HepG2 (cell line): ENCODE results near the gene COX7C. TPM values are rescaled to one million over a fixed set of nuclear protein-coding genes. Genes with fewer than 3 reads are reported as not detected.
A peak's percentile ranks its signal among the peaks of the same experiment; 100 is the strongest.

Experiments
- ATF2 ChIP-seq: sonication (generic); formaldehyde crosslinking; IDR thresholded peaks from 2 replicates; pipeline ENCODE4 v1.4.0; 2020; ENCODE audit warnings: missing genetic modification reagents
- ATF5 ChIP-seq: sonication (generic); formaldehyde crosslinking; IDR thresholded peaks from 2 replicates; pipeline ENCODE4 v1.4.0; 2020; ENCODE audit warnings: mild to moderate bottlenecking, low read depth, missing genetic modification reagents
- ELF4 ChIP-seq: sonication (generic); formaldehyde crosslinking; IDR thresholded peaks from 2 replicates; pipeline ENCODE4 v1.5.0; 2020; ENCODE audit warnings: missing genetic modification reagents, mild to moderate bottlenecking, moderate library complexity, borderline replicate concordance
- GMEB1 ChIP-seq: sonication (generic); formaldehyde crosslinking; IDR thresholded peaks from 2 replicates; pipeline ENCODE4 v1.5.1; 2020; ENCODE audit warnings: missing genetic modification reagents, mild to moderate bottlenecking, borderline replicate concordance
- JUN ChIP-seq: sonication (generic); formaldehyde crosslinking; IDR thresholded peaks from 2 replicates; pipeline ENCODE4 v1.4.0; 2020; ENCODE audit warnings: mild to moderate bottlenecking, missing genetic modification reagents
- LRRFIP1 ChIP-seq: sonication (generic); formaldehyde crosslinking; conservative IDR thresholded peaks from 2 replicates; pipeline ENCODE4 v1.4.0; 2020; ENCODE audit warnings: missing genetic modification reagents
- MNT ChIP-seq: fragments of 450-650 bp; IDR thresholded peaks from 2 replicates; pipeline ENCODE4 v1.6.1; 2016
- MTF1 ChIP-seq: sonication (generic); formaldehyde crosslinking; IDR thresholded peaks from 2 replicates; pipeline ENCODE4 v1.5.0; 2020; ENCODE audit warnings: missing genetic modification reagents
- MXI1 ChIP-seq: IDR thresholded peaks from 3 replicates; pipeline ENCODE4 v1.6.1; 2012; ENCODE audit warnings: low read depth, low read length, inconsistent platforms, borderline replicate concordance
- NCOA2 ChIP-seq: sonication (generic); formaldehyde crosslinking; IDR thresholded peaks from 2 replicates; pipeline ENCODE4 v1.8.0; 2022; ENCODE audit warnings: inconsistent platforms
- PHF21A ChIP-seq: sonication (generic); formaldehyde crosslinking; IDR thresholded peaks from 2 replicates; pipeline ENCODE4 v1.5.0; 2020; ENCODE audit warnings: mild to moderate bottlenecking, missing genetic modification reagents
- POGZ ChIP-seq: sonication (generic); formaldehyde crosslinking; IDR thresholded peaks from 2 replicates; pipeline ENCODE4 v1.4.0; 2020; ENCODE audit warnings: mild to moderate bottlenecking, missing genetic modification reagents
- RNF219 ChIP-seq: sonication (generic); formaldehyde crosslinking; IDR thresholded peaks from 2 replicates; pipeline ENCODE4 v1.5.0; 2020; ENCODE audit warnings: mild to moderate bottlenecking, missing genetic modification reagents
- SMC3 ChIP-seq: IDR thresholded peaks from 2 replicates; pipeline ENCODE4 v1.6.1; 2011; ENCODE audit warnings: low read length, improper control_type of control experiment
- TBL1XR1 ChIP-seq: fragments of 150-350 bp; IDR thresholded peaks from 2 replicates; pipeline ENCODE4 v1.6.1; 2014; ENCODE audit warnings: borderline replicate concordance, low read length; ENCODE audit not compliant: partially characterized antibody
- THAP11 ChIP-seq: IDR thresholded peaks from 2 replicates; pipeline ENCODE4 v1.6.1; 2016; ENCODE audit warnings: missing biosample characterization, missing genetic modification reagents
- ZFP36L2 ChIP-seq: sonication (generic); formaldehyde crosslinking; IDR thresholded peaks from 2 replicates; pipeline ENCODE4 v1.4.0; 2020; ENCODE audit warnings: missing genetic modification reagents
- ZNF670 ChIP-seq: sonication (generic); formaldehyde crosslinking; IDR thresholded peaks from 2 replicates; pipeline ENCODE4 v1.8.0; 2022; ENCODE audit warnings: mild to moderate bottlenecking, missing genetic modification reagents, borderline replicate concordance
- polyA plus RNA-seq, 8 experiments: library from polyadenylated mRNA; depleted of rRNA in 3 of 8; stranded (reverse) in 7 of 8; unstranded in 1 of 8; fragments of >200 nt; fragmentation: Illumina TruSeq in 4 of 8; extraction: Trizol in 4 of 8; gene quantifications; 2 replicates each; pipeline versions ENCODE4 v1.2.1 to v1.2.3, GENCODE V29; 2011 to 2016; ENCODE audit warnings: low read depth in 4 of 8, missing spikeins in 1 of 8, mixed read lengths in 1 of 8; ENCODE audit not compliant: insufficient read depth in 1 of 8
- total RNA-seq, 5 experiments: library from RNA; depleted of rRNA; stranded (reverse); fragments of >200 nt; fragmentation: Illumina TruSeq; extraction: Trizol; gene quantifications; 2 replicates each; pipeline ENCODE4 v1.2.3, GENCODE V29; 2016; ENCODE audit warnings: low read depth in 1 of 5

Gene COX7C
- total and polyA plus RNA-seq, 2 of the 13 experiments (the other 11 are each of a cell fraction or from before 2014, with no cell fraction given) = 538 to 635 TPM

GRCh38 chr5:86617756-86618576 is at the start of gene COX7C (continued):
- peak; percentile 80; the same call in 1 of the 2 replicates for TF ChIP-seq GMEB1 (CRISPR knock-in tag)
- no peak for TF ChIP-seq MTF1
- TF ChIP-seq LRRFIP1 (CRISPR knock-in tag) = no peak
- peak; percentile 22; the same call in 1 of the 2 replicates for TF ChIP-seq ATF2 (CRISPR knock-in tag)
- 0 out of 2 replicates have a peak, but pooled peaks have one; percentile 25 for TF ChIP-seq ATF5 (CRISPR knock-in tag)
- TF ChIP-seq ELF4 (CRISPR knock-in tag) = 0 out of 2 replicates have a peak, but pooled peaks have one; percentile 55
- no peak; the same call in 1 of the 2 replicates for TF ChIP-seq ZNF670 (CRISPR knock-in tag)
- no peak for TF ChIP-seq RNF219 (CRISPR knock-in tag)
- no peak for TF ChIP-seq TBL1XR1
- no peak for TF ChIP-seq MNT
- 0 out of 2 replicates have a peak, but pooled peaks have one; percentile 57 for TF ChIP-seq ZFP36L2 (CRISPR knock-in tag)
- no peak for TF ChIP-seq SMC3
- 0 out of 2 replicates have a peak, but pooled peaks have one; percentile 18 for TF ChIP-seq NCOA2 (CRISPR knock-in tag)
- TF ChIP-seq POGZ (CRISPR knock-in tag) = peak; percentile 68
- peak; percentile 46; the same call in 1 of the 2 replicates for TF ChIP-seq JUN (CRISPR knock-in tag)
- no peak; the same call in 1 of the 2 replicates for TF ChIP-seq PHF21A (CRISPR knock-in tag)
- TF ChIP-seq MXI1 = no peak; the same call in 2 of the 3 replicates
- TF ChIP-seq THAP11 (CRISPR knock-in tag) = peak; percentile 100
